GM12878 (cell line): ENCODE data around the gene HIGD1C. TPM values are rescaled to one million over a fixed set of nuclear protein-coding genes. Genes with fewer than 3 reads are reported as not detected.
A peak's percentile ranks its signal among the peaks of the same experiment; 100 is the strongest.

Experiments used
- ATAC-seq: fragments of 200-7000 bp; cut with Tn5 transposase; 3 replicates; pipeline ENCODE4 v1.9.1; 2020; ENCODE audit warnings: mild to moderate bottlenecking, moderate library complexity
- BruUV-seq: library from RNA; stranded (reverse); fragments of 400-500 nt; replicated peaks from 2 replicates; lab custom pipeline; 2021; lab: Mats Ljungman, UMichigan
- CTCF ChIA-PET: fragments of 300-600 bp; sonication (Branson Sonifier 250); formaldehyde crosslinking; extraction: SDS; loops from one replicate; lab custom pipeline; 2021; ENCODE audit warnings: inconsistent platforms; lab: Yijun Ruan, JAX
- POLR2A ChIA-PET: fragments of 350-600 bp; formaldehyde crosslinking; extraction: SDS; loops from one replicate; lab custom pipeline; 2021; ENCODE audit warnings: inconsistent platforms; lab: Charles Lee
- RAD21 ChIA-PET: fragments of 300-600 bp; sonication (Branson Sonifier 250); formaldehyde crosslinking; loops from one replicate; lab custom pipeline; 2023; ENCODE audit warnings: antibody characterized with exemption; ENCODE audit not compliant: unreplicated experiment; lab: Charles Lee
- SMC1A ChIA-PET: fragments of 300-600 bp; sonication (Branson Sonifier 250); formaldehyde crosslinking; loops from one replicate; lab custom pipeline; 2023; ENCODE audit not compliant: unreplicated experiment, uncharacterized antibody; lab: Charles Lee
- DNase-seq: peaks from one replicate; pipeline ENCODE4 v3.0.0-alpha.2; 2011; ENCODE audit warnings: low read depth, low spot score
- FAIRE-seq: peaks from 3 replicates; lab custom pipeline; 2011; peaks lifted over from hg19 to GRCh38; lab: Jason Lieb, UNC
- H2AFZ ChIP-seq: 2 replicates; pipeline ENCODE4 v1.6.0; 2011; ENCODE audit warnings: low read depth, low read length, control low read depth; ENCODE audit not compliant: control insufficient read depth
- H3K27ac ChIP-seq: 2 replicates; pipeline ENCODE4 v1.5.1; 2011; ENCODE audit warnings: control low read depth; ENCODE audit not compliant: control insufficient read depth, insufficient read depth
- H3K27me3 ChIP-seq, 2 experiments: replicated peaks in 1 of 2; 2 replicates each; pipeline versions ENCODE4 v1.6.0 to v1.6.1; 2011; ENCODE audit warnings: low read length in 1 of 2; ENCODE audit not compliant: control insufficient read depth in 2 of 2, insufficient read depth in 2 of 2
- H3K36me3 ChIP-seq, 2 experiments: 2 replicates each; pipeline ENCODE4 v1.5.1; 2011; ENCODE audit warnings: low read length in 1 of 2; ENCODE audit not compliant: control insufficient read depth in 2 of 2, insufficient read depth in 2 of 2
- H3K4me1 ChIP-seq: 2 replicates; pipeline ENCODE4 v1.6.1; 2011; ENCODE audit warnings: mild to moderate bottlenecking, low read length, moderate library complexity, mixed read lengths; ENCODE audit not compliant: control insufficient read depth, insufficient read depth
- H3K4me2 ChIP-seq: 2 replicates; pipeline ENCODE4 v1.6.0; 2011; ENCODE audit warnings: control low read depth; ENCODE audit not compliant: control insufficient read depth, insufficient read depth
- H3K4me3 ChIP-seq: fragments of 200-600 bp; sonication (generic); 2 replicates; pipeline ENCODE4 v1.5.1; 2016
- H3K79me2 ChIP-seq: 2 replicates; pipeline ENCODE4 v1.6.0; 2011; ENCODE audit warnings: low read length; ENCODE audit not compliant: control insufficient read depth, insufficient read depth
- H3K9ac ChIP-seq: 2 replicates; pipeline ENCODE4 v1.8.0; 2011; ENCODE audit warnings: low read length, control low read depth, mixed read lengths; ENCODE audit not compliant: control insufficient read depth, insufficient read depth
- H3K9me3 ChIP-seq: replicated peaks from 3 replicates; pipeline ENCODE4 v1.5.1; 2011; ENCODE audit warnings: mild to moderate bottlenecking, low read length; ENCODE audit not compliant: control insufficient read depth, insufficient read depth
- H4K20me1 ChIP-seq: 2 replicates; pipeline ENCODE4 v1.6.0; 2011; ENCODE audit not compliant: control insufficient read depth, insufficient read depth
- CBX5 ChIP-seq: sonication (generic); IDR thresholded peaks from 2 replicates; pipeline ENCODE4 v1.6.1; 2016; ENCODE audit warnings: low read depth, moderate library complexity, mild to moderate bottlenecking, inconsistent platforms
- CEBPB ChIP-seq, 2 experiments: fragments of 150-350 bp in 1 of 2; IDR thresholded peaks; 2 replicates each; pipeline ENCODE4 v1.6.1; 2012 to 2014; ENCODE audit warnings: low read depth in 2 of 2, low read length in 2 of 2, borderline replicate concordance in 1 of 2, inconsistent platforms in 1 of 2
- CHD1 ChIP-seq: IDR thresholded peaks from 2 replicates; pipeline ENCODE4 v1.6.1; 2012; ENCODE audit warnings: low read depth, low read length, improper control_type of control experiment
- E2F8 ChIP-seq: fragments of 450-650 bp; IDR thresholded peaks from 2 replicates; pipeline ENCODE4 v1.6.1; 2018; ENCODE audit warnings: mild to moderate bottlenecking, low read depth, moderate library complexity; ENCODE audit not compliant: partially characterized antibody
- EED ChIP-seq: sonication (generic); IDR thresholded peaks from 2 replicates; pipeline ENCODE4 v1.6.1; 2016; ENCODE audit warnings: antibody characterized with exemption, low read depth
- ELK1 ChIP-seq: IDR thresholded peaks from 2 replicates; pipeline ENCODE4 v1.6.1; 2012; ENCODE audit warnings: low read depth, low read length, improper control_type of control experiment
- EZH2 ChIP-seq: IDR thresholded peaks from 2 replicates; pipeline ENCODE4 v1.6.1; 2012; ENCODE audit warnings: low read depth, mild to moderate bottlenecking, control low read depth, inconsistent platforms, low read length, borderline replicate concordance; ENCODE audit not compliant: control insufficient read depth
- FOXK2 ChIP-seq: fragments of 450-650 bp; IDR thresholded peaks from 2 replicates; pipeline ENCODE4 v1.6.1; 2017; ENCODE audit warnings: mild to moderate bottlenecking, moderate library complexity
- HDAC6 ChIP-seq: fragments of 200-600 bp; sonication (generic); IDR thresholded peaks from one replicate; pipeline ENCODE4 v1.8.0; 2017; ENCODE audit warnings: antibody characterized with exemption; ENCODE audit not compliant: unreplicated experiment
- NFXL1 ChIP-seq: fragments of 450-650 bp; IDR thresholded peaks from 2 replicates; pipeline ENCODE4 v1.6.1; 2017; ENCODE audit warnings: antibody characterized with exemption, mild to moderate bottlenecking, borderline replicate concordance
- POLR2A ChIP-seq: IDR thresholded peaks from 2 replicates; pipeline ENCODE4 v1.6.1; 2011; ENCODE audit warnings: low read depth, mild to moderate bottlenecking, low read length
- RBBP5 ChIP-seq: fragments of 200-600 bp; sonication (generic); conservative IDR thresholded peaks from 2 replicates; pipeline ENCODE4 v1.6.1; 2016
- SMC3 ChIP-seq: IDR thresholded peaks from 2 replicates; pipeline ENCODE4 v1.6.1; 2011; ENCODE audit warnings: low read length, improper control_type of control experiment, borderline replicate concordance
- STAT1 ChIP-seq: fragments of 450-650 bp; conservative IDR thresholded peaks from 2 replicates; pipeline ENCODE4 v1.6.1; 2014; ENCODE audit warnings: antibody characterized with exemption, mild to moderate bottlenecking
- WRNIP1 ChIP-seq: IDR thresholded peaks from 2 replicates; pipeline ENCODE4 v1.6.1; 2011; ENCODE audit warnings: low read depth, low read length, improper control_type of control experiment, borderline replicate concordance
- ZNF622 ChIP-seq: fragments of 450-650 bp; IDR thresholded peaks from 2 replicates; pipeline ENCODE4 v1.6.1; 2017; ENCODE audit warnings: mild to moderate bottlenecking, inconsistent platforms
- ZSCAN29 ChIP-seq: fragments of 450-650 bp; IDR thresholded peaks from 2 replicates; pipeline ENCODE4 v1.6.1; 2017; ENCODE audit warnings: mild to moderate bottlenecking, moderate library complexity
- ZZZ3 ChIP-seq: IDR thresholded peaks from 2 replicates; pipeline ENCODE4 v1.6.1; 2011; ENCODE audit warnings: low read depth; ENCODE audit not compliant: control insufficient read depth, insufficient read length
- WGBS: methylation state at CpG from one replicate; pipeline ENCODE4 v1.1.6; 2016; ENCODE audit warnings: low lambda C conversion rate; ENCODE audit not compliant: insufficient replicate concordance, insufficient coverage; ENCODE audit errors: missing lambda C conversion rate; 5-methylcytosine and 5-hydroxymethylcytosine counted together
- in situ Hi-C: fragments of 300-500 bp; cut with MboI; formaldehyde crosslinking; loops from 9 replicates; pipeline ENCODE4 v1.14.3; 2018; ENCODE audit warnings: mixed read lengths
- intact Hi-C: fragments of 100-400 bp; cut with micrococcal nuclease; formaldehyde crosslinking; loops from one replicate; pipeline ENCODE4 v1.14.2; 2022; ENCODE audit not compliant: unreplicated experiment
- polyA plus RNA-seq, 11 experiments: library from polyadenylated mRNA; depleted of rRNA in 4 of 11; unstranded in 6 of 11; stranded (reverse) in 5 of 11; fragments of >200 nt; fragmentation: Nextera tagmentation in 4 of 11; fragmentation: Illumina TruSeq in 1 of 11; extraction: Ambion mirVana in 4 of 11; extraction: Trizol in 1 of 11; gene quantifications; 1 replicate in 1 of 11; 2 replicates in 10 of 11; pipeline versions ENCODE4 v1.2.1 to v1.2.3, GENCODE V29; 2011 to 2016; ENCODE audit warnings: inconsistent platforms in 2 of 11, missing spikeins in 2 of 11, low read depth in 1 of 11
- total RNA-seq, 4 experiments: library from RNA; depleted of rRNA in 3 of 4; stranded (reverse); fragments of >200 nt in 3 of 4; fragmentation: Illumina TruSeq in 1 of 4; extraction: Trizol in 1 of 4; gene quantifications; 2 replicates each; pipeline versions ENCODE4 v1.2.1 to v1.2.3, GENCODE V29; 2013 to 2021

The HIGD1C gene
- total and polyA plus RNA-seq, 10 of the 15 experiments (the other 5 are each of a cell fraction or from before 2014, with no cell fraction given), result not detected

- Histone ChIP-seq H3K9ac (no peak overlapping the region), H3K27ac (no peak overlapping the region), H3K36me3 (no peaks in the 10 kb centered on the region), H2AFZ (no peak overlapping the region), H3K9me3 (no peaks in the 10 kb centered on the region; the same call in 2 of the 3 replicates), H3K27me3 (no peaks in the 10 kb centered on the region), H3K4me3 (peak overlapping the region; percentile 63; the same call in 1 of the 2 replicates), H3K79me2 (no peaks in the 10 kb centered on the region), H4K20me1 (no peaks in the 10 kb centered on the region), H3K4me1 (peaks cover 26% of the 10 kb centered on the region), H3K4me2 (0 out of 2 replicates have a peak overlapping the region, but pooled peaks have one; percentile 63)
- ChIA-PET RAD21 (interaction anchor here (0.6 to 0.9 kb wide), 2 partner anchors 23 to 1115 kb away, joined by 3 read pairs; no protein-coding TSS in a partner anchor), CTCF (interaction anchor here (0.6 to 2.0 kb wide), 4 partner anchors 61 to 1438 kb away, joined by 3 to 12 read pairs (median 7); no protein-coding TSS in a partner anchor), POLR2A (no interaction called here), SMC1A (interaction anchor here (0.6 to 2.5 kb wide), 5 partner anchors 9 to 1968 kb away, joined by 3 to 10 read pairs (median 5); no protein-coding TSS in a partner anchor)
- 0% methylated on average over 1 of the region's 1 CpG for WGBS
- ATAC-seq (no peak), FAIRE-seq (no peak), DNase-seq (no peak)
- TF ChIP-seq EZH2 (no peak), SMC3 (no peak), NFXL1 (no peak), STAT1 (no peak), CBX5 (no peak), ZNF622 (no peak), RBBP5 (no peak), ELK1 (no peak), EED (no peak), E2F8 (no peak), WRNIP1 (no peak), POLR2A (no peak), ZSCAN29 (no peak), HDAC6 (no peak), FOXK2 (no peak), CEBPB (IDR thresholded peaks at IDR 0.05; ENCODE audit: borderline replicate concordance in 1 of 2, low read depth in 2 of 2, low read length in 2 of 2) (no peak), CHD1 (no peak), ZZZ3 (no peak)
- intact Hi-C loops, result loop anchor here (5.0 kb wide), 1 partner anchor 101 kb away; the partner anchor contains the start of gene SLC11A2
- in situ Hi-C loops, result no loop called here
- BruUV-seq, result no TSS peak
Measured at GRCh38 chr12:50925920-50926319, 26.4 kb upstream of the HIGD1C start.
